GM12878 (cell line): ENCODE data around the gene MTRF1L. TPM values are rescaled to one million over a fixed set of nuclear protein-coding genes. Genes with fewer than 3 reads are reported as not detected.

ENCODE experiments used
- ATAC-seq: fragments of 200-7000 bp; cut with Tn5 transposase; 3 replicates; pipeline ENCODE4 v1.9.1; 2020; ENCODE audit warnings: mild to moderate bottlenecking, moderate library complexity
- BruUV-seq: library from RNA; stranded (reverse); fragments of 400-500 nt; replicated peaks from 2 replicates; lab custom pipeline; 2021; lab: Mats Ljungman, UMichigan
- CTCF ChIA-PET: fragments of 300-600 bp; sonication (Branson Sonifier 250); formaldehyde crosslinking; extraction: SDS; loops from one replicate; lab custom pipeline; 2021; ENCODE audit warnings: inconsistent platforms; lab: Yijun Ruan, JAX
- POLR2A ChIA-PET: fragments of 350-600 bp; formaldehyde crosslinking; extraction: SDS; loops from one replicate; lab custom pipeline; 2021; ENCODE audit warnings: inconsistent platforms; lab: Charles Lee
- RAD21 ChIA-PET: fragments of 300-600 bp; sonication (Branson Sonifier 250); formaldehyde crosslinking; loops from one replicate; lab custom pipeline; 2023; ENCODE audit warnings: antibody characterized with exemption; ENCODE audit not compliant: unreplicated experiment; lab: Charles Lee
- SMC1A ChIA-PET: fragments of 300-600 bp; sonication (Branson Sonifier 250); formaldehyde crosslinking; loops from one replicate; lab custom pipeline; 2023; ENCODE audit not compliant: unreplicated experiment, uncharacterized antibody; lab: Charles Lee
- DNase-seq: peaks from one replicate; pipeline ENCODE4 v3.0.0-alpha.2; 2011; ENCODE audit warnings: low read depth, low spot score
- FAIRE-seq: peaks from 3 replicates; lab custom pipeline; 2011; peaks lifted over from hg19 to GRCh38; lab: Jason Lieb, UNC
- H2AFZ ChIP-seq: 2 replicates; pipeline ENCODE4 v1.6.0; 2011; ENCODE audit warnings: low read depth, low read length, control low read depth; ENCODE audit not compliant: control insufficient read depth
- H3K27ac ChIP-seq: 2 replicates; pipeline ENCODE4 v1.5.1; 2011; ENCODE audit warnings: control low read depth; ENCODE audit not compliant: control insufficient read depth, insufficient read depth
- H3K27me3 ChIP-seq, 2 experiments: replicated peaks in 1 of 2; 2 replicates each; pipeline versions ENCODE4 v1.6.0 to v1.6.1; 2011; ENCODE audit warnings: low read length in 1 of 2; ENCODE audit not compliant: control insufficient read depth in 2 of 2, insufficient read depth in 2 of 2
- H3K36me3 ChIP-seq, 2 experiments: 2 replicates each; pipeline ENCODE4 v1.5.1; 2011; ENCODE audit warnings: low read length in 1 of 2; ENCODE audit not compliant: control insufficient read depth in 2 of 2, insufficient read depth in 2 of 2
- H3K4me1 ChIP-seq: 2 replicates; pipeline ENCODE4 v1.6.1; 2011; ENCODE audit warnings: mild to moderate bottlenecking, low read length, moderate library complexity, mixed read lengths; ENCODE audit not compliant: control insufficient read depth, insufficient read depth
- H3K4me2 ChIP-seq: 2 replicates; pipeline ENCODE4 v1.6.0; 2011; ENCODE audit warnings: control low read depth; ENCODE audit not compliant: control insufficient read depth, insufficient read depth
- H3K4me3 ChIP-seq: fragments of 200-600 bp; sonication (generic); 2 replicates; pipeline ENCODE4 v1.5.1; 2016
- H3K79me2 ChIP-seq: 2 replicates; pipeline ENCODE4 v1.6.0; 2011; ENCODE audit warnings: low read length; ENCODE audit not compliant: control insufficient read depth, insufficient read depth
- H3K9ac ChIP-seq: 2 replicates; pipeline ENCODE4 v1.8.0; 2011; ENCODE audit warnings: low read length, control low read depth, mixed read lengths; ENCODE audit not compliant: control insufficient read depth, insufficient read depth
- H3K9me3 ChIP-seq: replicated peaks from 3 replicates; pipeline ENCODE4 v1.5.1; 2011; ENCODE audit warnings: mild to moderate bottlenecking, low read length; ENCODE audit not compliant: control insufficient read depth, insufficient read depth
- H4K20me1 ChIP-seq: 2 replicates; pipeline ENCODE4 v1.6.0; 2011; ENCODE audit not compliant: control insufficient read depth, insufficient read depth
- CREB1 ChIP-seq: IDR thresholded peaks from 2 replicates; pipeline ENCODE4 v1.6.1; 2012; ENCODE audit warnings: low read depth, mild to moderate bottlenecking, inconsistent platforms
- ELK1 ChIP-seq: IDR thresholded peaks from 2 replicates; pipeline ENCODE4 v1.6.1; 2012; ENCODE audit warnings: low read depth, low read length, improper control_type of control experiment
- IKZF2 ChIP-seq, 2 experiments: fragments of 450-650 bp; IDR thresholded peaks; 2 replicates each; pipeline ENCODE4 v1.6.1; 2017; ENCODE audit warnings: mild to moderate bottlenecking in 2 of 2, moderate library complexity in 2 of 2
- MLLT1 ChIP-seq: fragments of 450-650 bp; IDR thresholded peaks from 2 replicates; pipeline ENCODE4 v1.6.1; 2016; ENCODE audit warnings: mild to moderate bottlenecking
- NR2C1 ChIP-seq: fragments of 450-650 bp; IDR thresholded peaks from 2 replicates; pipeline ENCODE4 v1.6.1; 2017; ENCODE audit warnings: antibody characterized with exemption, mild to moderate bottlenecking, moderate library complexity
- PBX3 ChIP-seq: IDR thresholded peaks from 2 replicates; pipeline ENCODE4 v1.6.1; 2011; ENCODE audit warnings: mild to moderate bottlenecking, low read depth, low read length, moderate library complexity; ENCODE audit not compliant: insufficient replicate concordance
- PML ChIP-seq: IDR thresholded peaks from 2 replicates; pipeline ENCODE4 v1.6.1; 2012; ENCODE audit warnings: low read length, inconsistent platforms
- PRDM15 ChIP-seq: fragments of 450-650 bp; formaldehyde crosslinking; IDR thresholded peaks from 2 replicates; pipeline ENCODE4 v1.4.0; 2020; ENCODE audit warnings: mild to moderate bottlenecking, moderate library complexity
- SIX5 ChIP-seq: IDR thresholded peaks from 2 replicates; pipeline ENCODE4 v1.6.1; 2011; ENCODE audit warnings: mild to moderate bottlenecking, low read depth, low read length, moderate library complexity; ENCODE audit not compliant: severe bottlenecking
- TARDBP ChIP-seq: IDR thresholded peaks from 2 replicates; pipeline ENCODE4 v1.6.1; 2016; ENCODE audit warnings: borderline replicate concordance
- WGBS: methylation state at CpG from one replicate; pipeline ENCODE4 v1.1.6; 2016; ENCODE audit warnings: low lambda C conversion rate; ENCODE audit not compliant: insufficient replicate concordance, insufficient coverage; ENCODE audit errors: missing lambda C conversion rate; 5-methylcytosine and 5-hydroxymethylcytosine counted together
- in situ Hi-C: fragments of 300-500 bp; cut with MboI; formaldehyde crosslinking; loops from 9 replicates; pipeline ENCODE4 v1.14.3; 2018; ENCODE audit warnings: mixed read lengths
- intact Hi-C: fragments of 100-400 bp; cut with micrococcal nuclease; formaldehyde crosslinking; loops from one replicate; pipeline ENCODE4 v1.14.2; 2022; ENCODE audit not compliant: unreplicated experiment
- polyA plus RNA-seq, 11 experiments: library from polyadenylated mRNA; depleted of rRNA in 4 of 11; unstranded in 6 of 11; stranded (reverse) in 5 of 11; fragments of >200 nt; fragmentation: Nextera tagmentation in 4 of 11; fragmentation: Illumina TruSeq in 1 of 11; extraction: Ambion mirVana in 4 of 11; extraction: Trizol in 1 of 11; gene quantifications; 1 replicate in 1 of 11; 2 replicates in 10 of 11; pipeline versions ENCODE4 v1.2.1 to v1.2.3, GENCODE V29; 2011 to 2016; ENCODE audit warnings: inconsistent platforms in 2 of 11, missing spikeins in 2 of 11, low read depth in 1 of 11
- total RNA-seq, 4 experiments: library from RNA; depleted of rRNA in 3 of 4; stranded (reverse); fragments of >200 nt in 3 of 4; fragmentation: Illumina TruSeq in 1 of 4; extraction: Trizol in 1 of 4; gene quantifications; 2 replicates each; pipeline versions ENCODE4 v1.2.1 to v1.2.3, GENCODE V29; 2013 to 2021

The MTRF1L gene
- total and polyA plus RNA-seq, 10 of the 15 experiments (the other 5 are each of a cell fraction or from before 2014, with no cell fraction given) = 5.1 to 21.6 (median 16.1) TPM

- no peak overlapping the region for H3K9ac ChIP-seq
- no peak overlapping the region for H2AFZ ChIP-seq
- DNase-seq (no peak), ATAC-seq (no peak), FAIRE-seq (no peak)
- no peaks in the 10 kb centered on the region for H3K79me2 ChIP-seq
- TF ChIP-seq ELK1 = no peak
- no peak for TF ChIP-seq MLLT1
- TF ChIP-seq SIX5 = no peak
- TF ChIP-seq PBX3 = no peak
- TF ChIP-seq TARDBP = no peak
- TF ChIP-seq NR2C1 = no peak
- no peak for TF ChIP-seq PML
- TF ChIP-seq CREB1 = no peak
- TF ChIP-seq PRDM15 = no peak
- no peak for TF ChIP-seq IKZF2 (IDR thresholded peaks at IDR 0.05)
- H3K9me3 ChIP-seq = no peaks in the 10 kb centered on the region
- 0% methylated on average over 1 of the region's 1 CpG for WGBS
- no peaks in the 10 kb centered on the region for H3K36me3 ChIP-seq
- no TSS peak for BruUV-seq
- H3K4me2 ChIP-seq = no peak overlapping the region
- RAD21 ChIA-PET = interaction anchor here (0.8 to 1.1 kb wide), 4 partner anchors 150 to 920 kb away, joined by 3 to 9 read pairs (median 4); no protein-coding TSS in a partner anchor
- no peak overlapping the region for H3K27ac ChIP-seq
- in situ Hi-C loops = loop anchor here (10.0 kb wide), 1 partner anchor 483 kb away; no protein-coding TSS in a partner anchor
- no peak overlapping the region for H3K4me3 ChIP-seq
- intact Hi-C loops = loop anchor here (10.0 kb wide), 2 partner anchors 203 to 913 kb away; no protein-coding TSS in a partner anchor
- H3K27me3 ChIP-seq = peaks cover 0 to 3% of the 10 kb centered on the region in 2 experiments; a peak in 1 of 4 replicates
- POLR2A ChIA-PET = no interaction called here
- H4K20me1 ChIP-seq = no peaks in the 10 kb centered on the region
- CTCF ChIA-PET = interaction anchor here (1.0 to 3.9 kb wide), 9 partner anchors 8 to 281 kb away, joined by 3 to 30 read pairs (median 4); no protein-coding TSS in a partner anchor
- SMC1A ChIA-PET = interaction anchor here (1.0 to 1.4 kb wide), 6 partner anchors 58 to 481 kb away, joined by 3 to 7 read pairs (median 3); no protein-coding TSS in a partner anchor
- no peaks in the 10 kb centered on the region for H3K4me1 ChIP-seq
These were observed 28.9 kb upstream of the MTRF1L start for GRCh38 chr6:153031335-153031955.
